ENCODE results near the gene LLGL2.
"Not testable (repeated sequence)": the region's sequence is repeated elsewhere in the genome, so short reads cannot be mapped to it uniquely, and the experiment has no call there.

The LLGL2 gene

GRCh38 chr17:75592348-75593020 lies 67.0 kb downstream of the LLGL2 start:
- no peak for DNase-seq (ENCODE audit: low read depth)

- DNase-seq (ENCODE audit: low read depth): not testable (repeated sequence)
Measured at GRCh38 chr17:75593430-75593829, 67.9 kb downstream of the LLGL2 start.

GRCh38 chr17:75594499-75595283 lies 69.2 kb downstream of the LLGL2 start:
- DNase-seq (ENCODE audit: low read depth): no peak

GRCh38 chr17:75595284-75595919 lies 69.9 kb downstream of the LLGL2 start:
- DNase-seq (ENCODE audit: low read depth): no peak

GRCh38 chr17:75595920-75596313 lies 70.4 kb downstream of the LLGL2 start:
- DNase-seq (ENCODE audit: low read depth): no peak

- DNase-seq (ENCODE audit: low read depth): no peak
Measured at GRCh38 chr17:75596320-75597087, 71.0 kb downstream of the LLGL2 start.

- DNase-seq (ENCODE audit: low read depth): peak; percentile 53
Measured at GRCh38 chr17:75601057-75601987, 75.8 kb downstream of the LLGL2 start.

GRCh38 chr17:75602644-75603043 lies 77.1 kb downstream of the LLGL2 start:
- DNase-seq (ENCODE audit: low read depth): no peak

- no peak for DNase-seq (ENCODE audit: low read depth)
Measured at GRCh38 chr17:75603123-75603522, 77.6 kb downstream of the LLGL2 start.

- no peak for DNase-seq (ENCODE audit: low read depth)
Measured at GRCh38 chr17:75604034-75604695, 78.7 kb downstream of the LLGL2 start.

GRCh38 chr17:75605790-75606189 lies 80.3 kb downstream of the LLGL2 start:
- no peak for DNase-seq (ENCODE audit: low read depth)

GRCh38 chr17:75607086-75607485 lies 81.6 kb downstream of the LLGL2 start:
- DNase-seq (ENCODE audit: low read depth): no peak

GRCh38 chr17:75610103-75610984 lies 84.8 kb downstream of the LLGL2 start:
- no peak for DNase-seq (ENCODE audit: low read depth)

- DNase-seq (ENCODE audit: low read depth): no peak
Measured at GRCh38 chr17:75611851-75612429, 86.4 kb downstream of the LLGL2 start.

GRCh38 chr17:75612906-75613626 lies 87.6 kb downstream of the LLGL2 start:
- DNase-seq (ENCODE audit: low read depth): no peak

GRCh38 chr17:75614006-75614405 lies 88.5 kb downstream of the LLGL2 start:
- no peak for DNase-seq (ENCODE audit: low read depth)

GRCh38 chr17:75614556-75615270 lies 89.2 kb downstream of the LLGL2 start:
- no peak for DNase-seq (ENCODE audit: low read depth)

- DNase-seq (ENCODE audit: low read depth): no peak
Measured at GRCh38 chr17:75615301-75615700, 89.8 kb downstream of the LLGL2 start.
